Tibial nerve (tissue), 3 donors: ENCODE results near the gene CABLES1.
"Not testable (repeated sequence)": the region's sequence is repeated elsewhere in the genome, so short reads cannot be mapped to it uniquely, and the experiment has no call there.

Experiments
- CTCF ChIP-seq, 5 experiments: fragments of 200-600 bp in 3 of 5; fragments of 450-650 bp in 2 of 5; sonication (generic) in 3 of 5; IDR thresholded peaks; one replicate each; pipeline ENCODE4 v1.5.1; 2016 to 2019; ENCODE audit warnings: antibody characterized with exemption in 5 of 5, mild to moderate bottlenecking in 3 of 5, moderate library complexity in 2 of 5
- POLR2A ChIP-seq, 2 donors: fragments of 450-650 bp; IDR thresholded peaks; one replicate each; pipeline ENCODE4 v1.6.1; 2017; ENCODE audit warnings: antibody characterized with exemption in 2 of 2, mild to moderate bottlenecking in 2 of 2, moderate library complexity in 2 of 2

- not testable (repeated sequence) for TF ChIP-seq CTCF, POLR2A (IDR thresholded peaks at IDR 0.05)
Observed at GRCh38 chr18:23091017-23091993, 44.0 kb upstream of the CABLES1 start.
